Panc1 (cell line): Measurements from ENCODE around the gene RGS6. TPM values are rescaled to one million over a fixed set of nuclear protein-coding genes. Genes with fewer than 3 reads are reported as not detected.

Experiments
- ATAC-seq: fragments of 200-7000 bp; cut with Tn5 transposase; 2 replicates; pipeline ENCODE4 v1.9.1; 2020; ENCODE audit warnings: mild to moderate bottlenecking, moderate library complexity
- BruUV-seq: library from RNA; stranded (reverse); fragments of 400-500 nt; replicated peaks from 2 replicates; lab custom pipeline; 2021; lab: Mats Ljungman, UMichigan
- CTCF ChIA-PET: fragments of 300-600 bp; sonication (Branson Sonifier 250); formaldehyde crosslinking; loops from one replicate; lab custom pipeline; 2022; ENCODE audit warnings: antibody characterized with exemption; lab: Charles Lee
- POLR2A ChIA-PET: fragments of 300-600 bp; sonication (Branson Sonifier 250); formaldehyde crosslinking; loops from one replicate; lab custom pipeline; 2022; ENCODE audit warnings: antibody characterized with exemption; lab: Charles Lee
- DNase-seq: peaks from one replicate; pipeline ENCODE4 v3.0.0-alpha.2; 2010; ENCODE audit warnings: low read depth, low spot score
- H3K27ac ChIP-seq: 2 replicates; pipeline ENCODE4 v1.5.1; 2011; ENCODE audit warnings: mild to moderate bottlenecking, low read length, inconsistent platforms
- H3K27me3 ChIP-seq: fragments of 200-500 bp; sonication (Bioruptor generic); 2 replicates; pipeline ENCODE4 v1.6.0; 2014; ENCODE audit warnings: low read length, inconsistent platforms; ENCODE audit not compliant: control insufficient read depth, insufficient read depth
- H3K36me3 ChIP-seq: fragments of 200-500 bp; sonication (Bioruptor generic); 2 replicates; pipeline ENCODE4 v1.5.1; 2014; ENCODE audit warnings: inconsistent platforms, mild to moderate bottlenecking, low read length, moderate library complexity; ENCODE audit not compliant: control insufficient read depth, insufficient read depth
- H3K4me1 ChIP-seq: 2 replicates; pipeline ENCODE4 v1.5.1; 2011; ENCODE audit warnings: inconsistent platforms, mild to moderate bottlenecking, low read length, moderate library complexity; ENCODE audit not compliant: control insufficient read depth, insufficient read depth
- H3K4me3 ChIP-seq, 2 experiments: 2 replicates each; pipeline ENCODE4 v1.5.1; 2011 to 2012; ENCODE audit warnings: low read depth in 2 of 2, low read length in 2 of 2, mild to moderate bottlenecking in 2 of 2, inconsistent platforms in 1 of 2, moderate library complexity in 1 of 2
- H3K9me3 ChIP-seq: fragments of 200-500 bp; sonication (Bioruptor generic); 2 replicates; pipeline ENCODE4 v1.5.1; 2014; ENCODE audit warnings: low read depth, mild to moderate bottlenecking, inconsistent platforms, low read length, moderate library complexity; ENCODE audit not compliant: control insufficient read depth, insufficient read depth
- CTCF ChIP-seq: fragments of 450-650 bp; IDR thresholded peaks from 2 replicates; pipeline ENCODE4 v1.5.1; 2017; ENCODE audit warnings: mild to moderate bottlenecking
- POLR2AphosphoS5 ChIP-seq: IDR thresholded peaks from 2 replicates; pipeline ENCODE4 v1.6.1; 2012; ENCODE audit warnings: mild to moderate bottlenecking, low read depth, low read length, moderate library complexity
- SIN3A ChIP-seq: IDR thresholded peaks from 2 replicates; pipeline ENCODE4 v1.6.1; 2012; ENCODE audit warnings: low read depth, mild to moderate bottlenecking, low read length, moderate library complexity, borderline replicate concordance; ENCODE audit not compliant: insufficient read depth
- TCF7L2 ChIP-seq: IDR thresholded peaks from 2 replicates; pipeline ENCODE4 v1.6.1; 2011; ENCODE audit warnings: mild to moderate bottlenecking, low read depth, low read length, inconsistent platforms
- in situ Hi-C: cut with HindIII; loops from 2 replicates; pipeline ENCODE4 v1.10.0; 2016; ENCODE audit warnings: low sequenced_read_pairs, low pct_unique_long_range_greater_than_20kb
- intact Hi-C: fragments of 100-400 bp; cut with micrococcal nuclease; formaldehyde crosslinking; loops from one replicate; pipeline ENCODE4 v1.10.0; 2022; ENCODE audit not compliant: unreplicated experiment
- total RNA-seq: library from RNA; stranded (reverse); gene quantifications from one replicate; pipeline ENCODE4 v1.2.1, GENCODE V29; 2021; ENCODE audit not compliant: unreplicated experiment
- TF ChIP-seq, protein P1 (sequence below), 2 experiments: IDR thresholded peaks; 2 replicates each; pipeline ENCODE4 v1.6.1; 2011 to 2012; ENCODE audit warnings: low read depth in 2 of 2, control low read depth in 1 of 2, low read length in 1 of 2, mild to moderate bottlenecking in 1 of 2, moderate library complexity in 1 of 2; ENCODE audit not compliant: insufficient read depth in 1 of 2

Gene RGS6
- total RNA-seq, 1 experiment from 2014 or later: not detected

DNA sequence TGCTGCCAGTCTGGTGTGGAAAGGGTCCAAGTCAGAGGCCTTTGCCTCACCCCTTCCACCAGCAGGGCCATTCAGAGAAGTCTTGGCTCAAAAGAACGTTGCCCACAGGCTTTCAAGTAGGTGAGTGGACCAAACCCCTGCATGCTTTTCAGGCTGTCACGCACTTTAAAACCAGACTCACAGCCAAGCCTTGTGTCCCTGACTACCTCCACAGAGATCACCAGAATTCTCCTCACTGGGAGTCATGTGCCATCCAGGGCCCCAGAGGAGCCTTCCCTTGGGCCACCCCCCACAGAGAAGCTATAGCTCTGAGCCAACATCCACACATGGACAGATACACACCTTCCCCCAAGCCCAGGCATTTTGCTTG, 678.6 kb downstream of the RGS6 start:
- no peaks in the 10 kb centered on the region for H3K36me3 ChIP-seq
- DNase-seq: no peak
- no peaks in the 10 kb centered on the region for H3K9me3 ChIP-seq
- TF ChIP-seq TCF7L2: no peak
- TF ChIP-seq POLR2AphosphoS5: no peak
- TF ChIP-seq CTCF: no peak
- H3K4me3 ChIP-seq: no peak overlapping the region
- intact Hi-C loops (no loop called here), in situ Hi-C loops (no loop called here)
- H3K27me3 ChIP-seq: no peaks in the 10 kb centered on the region
- H3K27ac ChIP-seq: no peak overlapping the region
- no peaks in the 10 kb centered on the region for H3K4me1 ChIP-seq
- CTCF ChIA-PET: no interaction called here
- POLR2A ChIA-PET: no interaction called here
- no TSS peak for BruUV-seq
- ATAC-seq: no peak

GRCh38 chr14:72611506-72611905, 679.3 kb downstream of the RGS6 start:
- H3K4me3 ChIP-seq: no peak overlapping the region
- TF ChIP-seq CTCF: no peak
- TF ChIP-seq SIN3A: no peak
- no peak for TF ChIP-seq POLR2AphosphoS5
- TF ChIP-seq, protein P1, sequence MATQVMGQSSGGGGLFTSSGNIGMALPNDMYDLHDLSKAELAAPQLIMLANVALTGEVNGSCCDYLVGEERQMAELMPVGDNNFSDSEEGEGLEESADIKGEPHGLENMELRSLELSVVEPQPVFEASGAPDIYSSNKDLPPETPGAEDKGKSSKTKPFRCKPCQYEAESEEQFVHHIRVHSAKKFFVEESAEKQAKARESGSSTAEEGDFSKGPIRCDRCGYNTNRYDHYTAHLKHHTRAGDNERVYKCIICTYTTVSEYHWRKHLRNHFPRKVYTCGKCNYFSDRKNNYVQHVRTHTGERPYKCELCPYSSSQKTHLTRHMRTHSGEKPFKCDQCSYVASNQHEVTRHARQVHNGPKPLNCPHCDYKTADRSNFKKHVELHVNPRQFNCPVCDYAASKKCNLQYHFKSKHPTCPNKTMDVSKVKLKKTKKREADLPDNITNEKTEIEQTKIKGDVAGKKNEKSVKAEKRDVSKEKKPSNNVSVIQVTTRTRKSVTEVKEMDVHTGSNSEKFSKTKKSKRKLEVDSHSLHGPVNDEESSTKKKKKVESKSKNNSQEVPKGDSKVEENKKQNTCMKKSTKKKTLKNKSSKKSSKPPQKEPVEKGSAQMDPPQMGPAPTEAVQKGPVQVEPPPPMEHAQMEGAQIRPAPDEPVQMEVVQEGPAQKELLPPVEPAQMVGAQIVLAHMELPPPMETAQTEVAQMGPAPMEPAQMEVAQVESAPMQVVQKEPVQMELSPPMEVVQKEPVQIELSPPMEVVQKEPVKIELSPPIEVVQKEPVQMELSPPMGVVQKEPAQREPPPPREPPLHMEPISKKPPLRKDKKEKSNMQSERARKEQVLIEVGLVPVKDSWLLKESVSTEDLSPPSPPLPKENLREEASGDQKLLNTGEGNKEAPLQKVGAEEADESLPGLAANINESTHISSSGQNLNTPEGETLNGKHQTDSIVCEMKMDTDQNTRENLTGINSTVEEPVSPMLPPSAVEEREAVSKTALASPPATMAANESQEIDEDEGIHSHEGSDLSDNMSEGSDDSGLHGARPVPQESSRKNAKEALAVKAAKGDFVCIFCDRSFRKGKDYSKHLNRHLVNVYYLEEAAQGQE (IDR thresholded peaks at IDR 0.05; ENCODE audit: insufficient read depth in 1 of 2, low read depth in 2 of 2, low read length in 1 of 2): no peak
- no peak for TF ChIP-seq TCF7L2
- ChIA-PET CTCF (no interaction called here), POLR2A (no interaction called here)
- in situ Hi-C loops: no loop called here
- DNase-seq (no peak), ATAC-seq (no peak)
- H3K36me3 ChIP-seq: no peaks in the 10 kb centered on the region
- intact Hi-C loops: no loop called here
- no TSS peak for BruUV-seq
- H3K4me1 ChIP-seq: no peaks in the 10 kb centered on the region
- no peak overlapping the region for H3K27ac ChIP-seq
- H3K9me3 ChIP-seq: no peaks in the 10 kb centered on the region
- no peaks in the 10 kb centered on the region for H3K27me3 ChIP-seq
